ENCODE measurements around the gene HSD3B2. TPM values are rescaled to one million over a fixed set of nuclear protein-coding genes. Genes with fewer than 3 reads are reported as not detected.

Gene HSD3B2
- total RNA-seq, 1 donor from 2014 or later: not detected

DNA sequence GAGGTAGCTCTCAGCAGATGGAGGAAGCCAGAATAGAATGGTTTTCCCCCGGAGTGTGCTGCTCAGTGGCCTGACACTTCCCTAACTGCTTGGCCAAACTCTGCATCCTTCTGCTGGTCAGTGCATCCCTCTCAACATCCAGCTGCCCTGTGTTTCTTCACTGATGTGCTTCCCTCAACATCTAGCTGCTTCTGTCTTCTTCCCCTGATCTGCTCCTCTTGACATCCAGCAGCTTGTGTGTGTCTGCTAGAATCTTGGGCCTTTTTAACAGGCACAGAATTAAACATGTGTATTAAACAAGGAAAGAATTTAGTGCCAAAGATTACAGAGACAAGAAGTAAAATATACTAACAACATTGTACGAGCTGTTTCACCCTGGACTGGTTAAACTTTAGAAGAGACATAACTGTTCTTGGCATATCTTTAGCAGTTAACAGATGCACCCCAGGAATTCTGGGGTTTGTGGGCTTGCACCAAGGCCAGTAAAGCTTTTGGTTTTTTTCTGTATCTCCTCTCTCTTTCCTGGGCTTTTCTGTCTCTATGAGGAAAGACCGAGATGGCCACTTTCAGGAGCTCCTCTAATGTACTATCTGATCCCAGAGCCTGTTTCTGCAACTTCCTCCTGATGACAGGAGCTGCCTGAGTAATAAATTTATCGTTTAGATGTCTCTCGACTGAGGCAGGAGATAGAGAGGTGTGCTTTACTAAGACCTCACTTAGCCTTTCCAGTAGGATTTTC is 57.3 kb downstream of the HSD3B2 start:
- Mint-ChIP-seq H3K36me3 (ENCODE audit: unreplicated experiment) (no peaks in the 10 kb centered on the region), H3K27ac (ENCODE audit: unreplicated experiment) (no peak overlapping the region), H3K9me3 (ENCODE audit: unreplicated experiment) (no peaks in the 10 kb centered on the region), H3K4me1 (ENCODE audit: low read depth, unreplicated experiment) (peaks cover 3% of the 10 kb centered on the region), H3K27me3 (ENCODE audit: unreplicated experiment) (peaks cover 6% of the 10 kb centered on the region), H3K4me3 (ENCODE audit: unreplicated experiment) (no peak overlapping the region)
- no peak for DNase-seq
- TF ChIP-seq, protein P1, sequence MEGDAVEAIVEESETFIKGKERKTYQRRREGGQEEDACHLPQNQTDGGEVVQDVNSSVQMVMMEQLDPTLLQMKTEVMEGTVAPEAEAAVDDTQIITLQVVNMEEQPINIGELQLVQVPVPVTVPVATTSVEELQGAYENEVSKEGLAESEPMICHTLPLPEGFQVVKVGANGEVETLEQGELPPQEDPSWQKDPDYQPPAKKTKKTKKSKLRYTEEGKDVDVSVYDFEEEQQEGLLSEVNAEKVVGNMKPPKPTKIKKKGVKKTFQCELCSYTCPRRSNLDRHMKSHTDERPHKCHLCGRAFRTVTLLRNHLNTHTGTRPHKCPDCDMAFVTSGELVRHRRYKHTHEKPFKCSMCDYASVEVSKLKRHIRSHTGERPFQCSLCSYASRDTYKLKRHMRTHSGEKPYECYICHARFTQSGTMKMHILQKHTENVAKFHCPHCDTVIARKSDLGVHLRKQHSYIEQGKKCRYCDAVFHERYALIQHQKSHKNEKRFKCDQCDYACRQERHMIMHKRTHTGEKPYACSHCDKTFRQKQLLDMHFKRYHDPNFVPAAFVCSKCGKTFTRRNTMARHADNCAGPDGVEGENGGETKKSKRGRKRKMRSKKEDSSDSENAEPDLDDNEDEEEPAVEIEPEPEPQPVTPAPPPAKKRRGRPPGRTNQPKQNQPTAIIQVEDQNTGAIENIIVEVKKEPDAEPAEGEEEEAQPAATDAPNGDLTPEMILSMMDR (IDR thresholded peaks at IDR 0.05; ENCODE audit: partially characterized antibody, unreplicated experiment): no peak

Other genes starting within 250 kb of the HSD3B2 start
- not detected for gene HAO2, start 46.4 kb upstream of the HSD3B2 start, total RNA-seq (ENCODE audit: unreplicated experiment)
- gene HSD3B1, start 92.1 kb downstream of the HSD3B2 start, total RNA-seq (ENCODE audit: unreplicated experiment): not detected
- gene ZNF697, start 233.1 kb downstream of the HSD3B2 start, total RNA-seq (ENCODE audit: unreplicated experiment): 41.9 TPM